ENCODE results near the gene FBLN1. TPM values are rescaled to one million over a fixed set of nuclear protein-coding genes. Genes with fewer than 3 reads are reported as not detected.

The FBLN1 gene, protein sequence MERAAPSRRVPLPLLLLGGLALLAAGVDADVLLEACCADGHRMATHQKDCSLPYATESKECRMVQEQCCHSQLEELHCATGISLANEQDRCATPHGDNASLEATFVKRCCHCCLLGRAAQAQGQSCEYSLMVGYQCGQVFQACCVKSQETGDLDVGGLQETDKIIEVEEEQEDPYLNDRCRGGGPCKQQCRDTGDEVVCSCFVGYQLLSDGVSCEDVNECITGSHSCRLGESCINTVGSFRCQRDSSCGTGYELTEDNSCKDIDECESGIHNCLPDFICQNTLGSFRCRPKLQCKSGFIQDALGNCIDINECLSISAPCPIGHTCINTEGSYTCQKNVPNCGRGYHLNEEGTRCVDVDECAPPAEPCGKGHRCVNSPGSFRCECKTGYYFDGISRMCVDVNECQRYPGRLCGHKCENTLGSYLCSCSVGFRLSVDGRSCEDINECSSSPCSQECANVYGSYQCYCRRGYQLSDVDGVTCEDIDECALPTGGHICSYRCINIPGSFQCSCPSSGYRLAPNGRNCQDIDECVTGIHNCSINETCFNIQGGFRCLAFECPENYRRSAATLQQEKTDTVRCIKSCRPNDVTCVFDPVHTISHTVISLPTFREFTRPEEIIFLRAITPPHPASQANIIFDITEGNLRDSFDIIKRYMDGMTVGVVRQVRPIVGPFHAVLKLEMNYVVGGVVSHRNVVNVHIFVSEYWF
- 30.5 to 47.7 TPM (median 47.0 TPM) in 5 replicates for total RNA-seq (2022; extraction: Qiagen RNA extraction; ENCODE audit: low read depth)

DNA sequence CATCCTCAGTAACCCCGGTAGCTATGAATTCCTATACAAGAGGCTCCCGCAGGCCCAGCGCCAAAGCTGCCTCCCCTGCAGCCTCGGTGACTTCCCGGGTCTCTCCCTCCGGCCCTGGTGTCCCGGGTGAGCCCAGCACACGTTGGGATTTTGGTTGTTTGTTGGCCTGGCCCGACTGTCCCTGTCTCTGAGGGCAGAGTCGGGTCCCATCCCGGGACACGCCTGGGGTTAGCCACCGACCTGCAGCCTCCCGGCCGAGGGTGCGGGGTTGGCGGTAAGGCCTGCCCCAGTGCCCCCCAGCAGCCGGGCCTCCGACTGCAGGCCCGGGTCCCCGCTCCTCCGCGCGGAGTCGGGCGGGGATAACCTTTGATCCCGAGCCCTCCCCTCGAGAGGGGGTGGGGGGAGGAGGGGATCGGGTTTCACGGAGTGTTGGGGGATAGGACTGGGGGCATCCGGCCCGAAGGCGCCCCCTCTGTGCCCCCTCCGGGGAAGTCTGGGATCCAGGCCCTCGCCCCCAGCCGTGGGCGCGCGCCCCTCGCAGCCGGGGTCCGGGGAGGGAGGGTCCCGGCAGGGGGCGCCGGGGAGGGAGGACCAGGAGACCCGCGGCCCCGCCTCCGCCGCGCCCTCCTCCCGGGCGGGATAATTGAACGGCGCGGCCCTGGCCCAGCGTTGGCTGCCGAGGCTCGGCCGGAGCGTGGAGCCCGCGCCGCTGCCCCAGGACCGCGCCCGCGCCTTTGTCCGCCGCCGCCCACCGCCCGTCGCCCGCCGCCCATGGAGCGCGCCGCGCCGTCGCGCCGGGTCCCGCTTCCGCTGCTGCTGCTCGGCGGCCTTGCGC is at the start of gene FBLN1:
TSS of gene FBLN1 (plus strand) at position 669 of the 835 bp plus-strand sequence. CDS start at position 772, 103 bp downstream.

Other genes starting within 250 kb of the FBLN1 start
- not detected in 5 replicates for gene UPK3A, start 217.9 kb upstream of the FBLN1 start, total RNA-seq (2022; extraction: Qiagen RNA extraction; ENCODE audit: low read depth)
- 8.0 to 13.5 TPM (median 10.9 TPM) in 5 replicates for gene FAM118A, start 192.9 kb upstream of the FBLN1 start, total RNA-seq (2022; extraction: Qiagen RNA extraction; ENCODE audit: low read depth)
- 0.02 to 0.04 TPM in 2 of 5 replicates, not detected in the others for gene SMC1B, start 89.3 kb upstream of the FBLN1 start, total RNA-seq (2022; extraction: Qiagen RNA extraction; ENCODE audit: low read depth)
- gene RIBC2, start 89.2 kb upstream of the FBLN1 start, total RNA-seq (2022; extraction: Qiagen RNA extraction; ENCODE audit: low read depth) = 1.7 to 3.2 TPM (median 2.2 TPM) in 5 replicates
- 108 to 120 TPM (median 111 TPM) in 5 replicates for gene ATXN10, start 169.0 kb downstream of the FBLN1 start, total RNA-seq (2022; extraction: Qiagen RNA extraction; ENCODE audit: low read depth)